Measurements from ENCODE around the gene SEPTIN2.
A peak's percentile ranks its signal among the peaks of the same experiment; 100 is the strongest.
"Not testable (repeated sequence)": the region's sequence is repeated elsewhere in the genome, so short reads cannot be mapped to it uniquely, and the experiment has no call there.

The SEPTIN2 gene

DNA sequence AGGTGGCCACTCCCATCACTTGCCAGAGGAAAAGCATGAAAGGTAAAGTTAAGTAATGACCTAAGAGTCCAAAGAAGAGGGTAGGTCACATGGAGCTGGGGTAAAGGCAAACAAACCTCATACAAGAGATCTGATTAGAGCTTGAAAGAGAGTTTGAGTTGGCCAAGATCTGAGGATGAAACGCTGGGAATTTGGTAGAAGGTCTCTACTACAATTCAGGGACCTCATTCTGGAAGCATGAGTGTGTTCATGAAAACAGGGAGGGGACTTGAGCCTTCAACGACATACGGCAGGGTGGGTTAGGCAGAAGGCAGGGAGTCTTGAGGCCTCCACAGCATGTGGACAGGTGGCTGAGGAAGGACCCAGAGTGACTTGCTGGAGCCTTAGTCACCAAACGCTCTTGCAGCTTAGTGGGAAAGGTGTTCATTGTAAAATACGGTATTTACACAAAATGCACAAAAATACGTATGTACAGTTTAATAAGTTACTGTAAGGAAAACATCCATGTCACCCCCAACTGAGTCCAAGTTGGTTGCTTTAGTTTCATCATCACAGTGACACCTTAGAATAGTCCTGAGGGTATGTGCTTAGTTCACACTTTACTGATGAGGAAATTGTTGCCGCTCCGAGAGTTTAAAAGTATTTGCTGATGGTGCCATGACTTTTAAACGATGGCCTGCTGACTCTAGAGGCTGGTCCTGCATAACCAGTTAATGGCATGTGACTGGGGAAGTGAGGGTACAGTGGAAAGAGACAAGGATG lies 35.3 kb downstream of the SEPTIN2 start:
- no peak for DNase-seq (ENCODE audit: low read depth in 2 of 2)

DNA sequence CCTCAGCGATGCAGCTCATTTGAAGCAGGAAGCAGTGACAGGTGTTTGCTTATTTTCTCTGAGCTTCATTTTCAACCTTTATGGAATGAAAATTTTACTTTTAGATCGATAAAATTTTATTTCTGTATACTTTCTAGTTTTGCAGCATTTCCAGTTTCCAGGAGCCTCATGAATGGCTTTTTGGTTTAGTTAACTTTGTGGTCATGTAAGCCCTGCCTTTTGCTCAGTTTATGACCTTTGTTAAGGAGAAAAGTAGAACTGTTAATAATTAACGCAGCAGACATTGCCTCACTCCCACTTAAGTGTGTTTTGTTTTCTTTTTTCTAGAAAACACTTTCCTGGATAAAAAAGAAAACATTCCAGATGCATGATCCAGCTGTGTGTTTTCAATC lies 35.9 kb downstream of the SEPTIN2 start:
- DNase-seq (ENCODE audit: low read depth in 2 of 2), result no peak

DNA sequence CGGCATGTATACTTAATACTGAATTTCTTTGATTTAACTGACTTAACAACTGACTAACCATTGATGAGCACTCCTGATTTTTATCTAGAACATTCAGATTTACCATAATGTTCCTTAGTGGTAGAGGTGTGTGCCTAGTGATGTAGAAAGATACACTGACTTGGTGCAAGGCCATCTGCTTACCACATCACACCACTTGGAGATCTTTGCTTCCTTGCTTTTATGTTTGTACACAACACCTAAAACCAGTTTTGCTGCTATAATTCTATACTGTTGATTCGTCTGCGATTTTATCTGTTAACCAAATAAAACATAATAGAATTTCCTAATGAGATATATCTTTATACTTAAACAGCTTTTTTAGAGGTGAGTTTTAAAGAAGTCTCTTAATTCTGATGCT lies 36.5 kb downstream of the SEPTIN2 start:
- no peak for DNase-seq (ENCODE audit: low read depth in 2 of 2)

DNA sequence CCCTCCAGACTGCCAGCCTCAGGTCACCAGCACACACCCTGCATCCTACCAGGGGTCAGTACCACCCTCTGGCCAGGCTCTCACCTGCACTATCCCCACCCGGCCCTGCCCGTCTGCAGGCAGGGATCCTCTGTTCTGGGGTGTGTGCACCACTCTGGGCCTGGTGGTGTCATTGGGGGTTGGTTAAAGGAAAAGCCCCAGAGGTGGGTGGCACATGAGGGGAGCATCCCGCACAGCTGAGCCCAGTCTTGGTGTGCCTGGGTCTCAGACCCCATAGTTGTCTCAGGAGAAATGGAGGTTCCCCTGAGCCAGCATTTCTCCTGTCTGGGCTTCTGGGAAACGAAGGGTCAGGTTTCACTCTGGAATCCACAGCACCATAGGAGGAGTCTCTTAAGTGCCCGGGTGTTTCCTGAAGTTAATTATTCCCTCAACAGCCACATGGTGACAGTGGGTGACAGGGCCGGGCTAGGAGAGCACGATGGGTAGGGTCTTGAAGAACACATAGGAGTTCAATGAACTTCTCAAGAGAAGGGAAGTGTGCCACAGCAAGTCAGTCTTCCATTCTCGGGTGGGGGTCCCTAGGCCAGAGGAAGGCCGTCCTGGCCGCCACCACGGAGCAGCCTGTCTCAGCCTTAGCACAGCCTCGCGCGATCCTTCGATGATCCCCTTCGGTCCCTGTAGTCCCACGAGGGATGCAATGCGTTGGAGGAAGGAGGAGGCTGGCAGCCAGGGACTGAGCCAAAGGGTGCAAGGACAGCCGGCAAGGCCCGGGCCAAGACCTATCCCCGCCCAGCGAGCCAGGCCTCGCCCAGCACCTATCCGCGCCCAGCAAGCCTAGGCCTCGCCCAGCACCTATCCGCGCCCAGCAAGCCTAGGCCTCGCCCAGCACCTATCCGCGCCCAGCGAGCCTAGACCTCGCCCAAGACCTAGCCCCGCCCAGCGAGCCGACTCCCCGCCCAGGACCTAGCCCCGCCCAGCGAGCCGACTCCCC lies 39.2 kb downstream of the SEPTIN2 start:
- peak; percentile 64 to 83 for DNase-seq (ENCODE audit: low read depth in 2 of 2)

DNA sequence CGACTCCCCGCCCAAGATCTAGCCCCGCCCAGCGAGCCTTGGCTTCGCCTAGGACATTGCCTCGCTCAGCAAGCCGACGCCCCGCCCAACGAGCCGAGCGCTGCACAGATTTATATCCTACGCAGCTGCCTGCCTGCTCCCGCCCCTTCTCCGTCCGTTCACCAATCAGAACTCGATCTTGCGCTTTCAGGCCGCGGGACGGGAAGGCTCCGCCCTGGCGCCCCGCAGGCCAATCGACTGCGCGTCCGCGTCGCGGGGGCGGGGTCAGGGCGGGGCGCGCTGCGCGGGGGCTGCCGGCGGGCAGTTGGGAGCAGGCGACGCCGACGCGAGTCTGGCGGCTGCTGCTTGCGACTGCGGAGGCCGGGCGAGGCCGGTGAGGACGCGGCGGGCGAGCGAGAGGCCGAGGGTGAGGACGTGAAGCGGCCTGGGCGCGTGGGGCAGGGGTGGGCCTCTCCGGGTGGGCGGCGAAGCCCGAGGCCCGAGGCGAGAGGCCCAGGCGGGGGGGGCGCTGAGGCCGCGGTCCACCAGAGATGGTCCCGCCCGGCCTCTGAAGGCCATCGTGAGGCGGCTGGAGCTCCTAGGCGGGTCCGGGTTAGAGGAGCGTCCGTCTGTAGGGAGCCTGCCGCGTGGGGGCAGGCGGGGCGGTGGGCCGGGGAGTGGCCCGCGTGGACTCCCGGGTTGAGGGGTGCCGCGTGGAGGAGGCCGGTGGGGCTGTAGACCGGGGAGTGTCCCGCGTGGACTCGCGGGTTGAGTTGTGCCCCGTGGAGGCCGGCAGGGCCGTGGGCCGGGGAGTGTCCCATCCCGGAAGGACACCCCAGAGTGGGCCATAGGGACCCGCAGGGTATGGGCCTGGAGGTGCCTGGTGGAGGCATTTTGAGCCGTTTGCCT lies 40.5 kb downstream of the SEPTIN2 start, which contains the start of gene FARP2:
Gene FARP2, plus strand, starts transcription at position 303 of the 888 bp plus-strand sequence. CDS start 16,823 bp downstream, outside the sequence.
- DNase-seq (ENCODE audit: low read depth in 2 of 2), result peak; percentile 95 to 98

DNA sequence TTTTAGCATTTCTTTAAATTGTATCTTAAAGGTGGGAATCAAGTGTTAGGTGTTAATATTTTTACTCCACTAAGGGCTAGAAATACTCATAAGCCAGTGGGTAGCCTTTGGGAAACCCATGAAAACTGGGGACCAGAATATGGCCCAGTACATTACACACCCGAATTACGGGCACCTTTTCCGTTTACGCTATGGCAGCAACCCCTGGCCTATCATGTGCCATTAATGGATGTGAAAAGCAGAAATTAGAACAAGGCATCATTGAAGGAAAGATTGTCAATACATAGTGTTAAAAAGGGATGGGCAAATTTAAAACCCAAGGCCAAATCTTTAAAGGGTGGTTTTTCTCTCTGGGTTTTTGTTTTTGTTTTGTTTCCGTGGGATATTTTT lies 41.1 kb downstream of the SEPTIN2 start:
- no peak for DNase-seq (ENCODE audit: low read depth in 2 of 2)

DNA sequence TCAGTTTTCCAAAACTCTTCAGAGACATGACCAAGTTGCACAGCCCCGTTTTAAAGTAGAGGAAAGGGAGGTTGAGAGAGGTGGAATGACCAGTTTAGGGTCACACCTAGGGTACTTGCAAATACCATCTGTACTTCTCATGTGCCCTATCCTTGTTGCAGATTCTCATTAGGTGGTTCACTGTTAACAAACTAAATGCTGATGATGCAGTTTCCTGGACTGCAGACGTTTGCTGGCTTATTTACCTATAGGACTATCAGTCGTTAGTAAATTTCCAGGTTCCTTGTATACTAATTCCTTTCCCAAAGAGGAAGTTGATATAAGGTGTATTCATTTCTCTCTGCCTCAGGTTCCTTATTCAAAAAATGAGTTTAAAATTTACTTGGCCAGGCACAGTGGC lies 41.8 kb downstream of the SEPTIN2 start:
- DNase-seq (ENCODE audit: low read depth in 2 of 2), result no peak

DNA sequence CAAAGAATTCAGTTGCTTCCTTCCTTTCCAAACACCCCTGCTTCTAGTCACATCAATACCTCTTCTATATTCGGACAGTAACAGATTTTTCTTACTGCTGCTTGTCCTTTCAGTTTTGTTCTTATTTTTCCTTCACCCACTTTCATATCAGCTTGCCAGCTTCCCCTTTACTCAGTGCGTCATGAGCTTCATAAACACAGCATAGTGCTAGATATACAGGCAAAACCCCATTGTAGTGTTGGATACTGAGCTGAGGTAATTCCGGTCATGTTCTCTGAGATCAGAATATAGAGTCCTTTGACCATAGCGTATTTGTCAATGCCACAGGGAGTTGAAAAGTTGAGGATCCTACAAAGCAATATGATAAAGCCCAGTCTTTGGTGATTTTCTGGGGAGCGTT lies 42.7 kb downstream of the SEPTIN2 start:
- DNase-seq (ENCODE audit: low read depth in 2 of 2), result no peak

DNA sequence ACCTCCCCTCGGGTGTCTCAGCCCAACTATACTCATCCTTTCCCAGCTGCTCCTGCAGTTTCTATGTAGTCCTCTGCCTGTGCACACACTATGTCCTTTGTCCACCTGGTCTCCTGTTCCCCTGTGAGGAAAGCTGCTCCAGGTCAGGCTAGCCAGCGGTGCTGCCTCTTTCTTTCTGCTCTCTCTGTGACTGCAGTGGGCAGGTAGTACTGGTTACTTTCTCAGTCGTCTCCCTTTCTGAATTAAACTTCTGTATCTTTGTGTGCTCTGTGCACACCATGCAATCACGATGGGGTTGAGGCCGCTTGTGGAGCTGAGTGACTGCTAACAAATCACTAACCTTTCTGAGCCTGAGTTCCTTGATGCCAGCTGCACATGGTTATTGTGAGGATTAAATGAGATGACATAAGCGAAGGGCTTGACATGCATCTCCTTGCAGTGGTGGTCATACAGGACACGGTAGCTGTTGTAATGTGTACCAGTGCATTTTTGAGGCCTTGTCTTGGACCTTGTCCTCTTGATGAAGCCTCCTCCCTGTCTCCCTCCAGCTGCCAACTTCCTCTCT lies 43.8 kb downstream of the SEPTIN2 start:
- DNase-seq (ENCODE audit: low read depth in 2 of 2), result no peak

DNA sequence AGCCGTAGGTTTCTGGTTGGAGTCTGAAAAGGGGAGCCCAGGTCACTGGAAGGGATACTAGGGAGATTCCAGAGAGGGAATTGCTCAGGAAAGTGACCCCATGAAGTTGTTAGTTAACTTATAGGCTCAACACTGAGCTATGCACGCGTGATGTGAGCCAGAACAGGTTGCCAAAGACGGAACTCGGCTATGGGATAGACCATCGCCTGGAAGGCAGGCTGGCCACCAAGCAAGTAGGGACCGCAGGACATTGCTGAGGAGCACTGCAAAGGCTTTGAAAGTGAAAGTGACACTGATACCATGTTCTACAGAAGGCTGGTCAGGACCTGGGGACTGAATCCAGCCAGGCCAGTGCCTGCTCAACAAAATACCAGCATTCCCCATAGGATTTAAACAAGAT lies 47.7 kb downstream of the SEPTIN2 start:
- DNase-seq (ENCODE audit: low read depth in 2 of 2), result no peak

DNA sequence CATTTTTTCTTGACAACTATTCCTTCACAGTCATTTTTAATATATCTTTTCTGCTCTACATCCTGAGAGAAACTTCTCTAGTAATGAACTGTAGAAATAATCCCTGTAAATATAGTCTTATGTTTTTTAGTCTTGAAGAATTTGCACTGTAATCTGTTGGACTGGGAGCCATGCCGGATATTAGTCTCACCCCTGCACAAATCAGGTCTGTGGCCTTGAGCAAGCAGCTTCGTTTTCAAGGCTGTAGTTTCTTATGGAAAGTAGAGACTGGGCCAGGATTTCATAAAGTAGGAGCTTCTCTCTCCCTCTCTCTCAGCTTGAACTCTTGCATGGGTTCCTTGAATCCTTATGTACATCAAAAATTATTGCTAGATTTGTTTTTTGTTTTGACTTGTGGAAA lies 49.1 kb downstream of the SEPTIN2 start:
- no peak for DNase-seq (ENCODE audit: low read depth in 2 of 2)

DNA sequence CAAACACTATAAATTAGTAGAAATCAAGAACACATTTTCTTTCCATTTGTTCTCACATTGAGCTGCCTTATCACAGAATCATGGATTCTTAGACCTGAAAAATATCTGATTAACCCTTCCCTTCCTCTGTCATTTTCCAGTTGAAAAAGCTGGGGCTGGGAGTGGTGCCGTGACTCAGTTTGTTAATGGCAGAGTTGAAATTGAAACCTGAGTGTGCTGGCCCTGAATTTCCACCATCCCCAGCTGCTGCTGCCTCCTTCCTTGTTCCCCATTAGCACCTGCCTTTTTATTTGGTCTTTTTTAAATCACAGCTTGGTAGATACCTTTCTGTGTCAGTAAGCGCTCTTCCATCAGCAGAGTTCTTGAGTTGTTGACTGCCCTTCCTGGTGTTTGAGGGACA lies 51.0 kb downstream of the SEPTIN2 start:
- no peak for DNase-seq (ENCODE audit: low read depth in 2 of 2)

DNA sequence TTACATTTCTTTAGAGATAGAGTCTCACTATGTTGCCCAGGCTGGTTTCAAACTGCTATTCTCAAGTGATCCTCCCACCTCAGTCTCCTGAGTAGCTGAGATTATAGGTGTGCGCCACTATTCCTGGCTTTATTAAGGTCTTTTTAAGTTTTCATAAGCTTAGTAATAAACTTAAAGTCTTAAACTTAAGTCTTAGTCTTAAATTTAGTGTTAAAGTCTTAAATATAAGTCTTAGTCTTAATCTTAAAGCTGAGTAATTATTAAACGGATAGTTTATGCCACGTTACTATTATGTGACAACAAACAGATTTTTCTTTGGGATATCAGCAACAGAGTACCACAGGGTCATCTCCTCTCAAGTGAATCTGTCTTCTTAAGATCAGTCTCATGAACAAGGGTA lies 52.9 kb downstream of the SEPTIN2 start:
- DNase-seq (ENCODE audit: low read depth in 2 of 2), result no peak

DNA sequence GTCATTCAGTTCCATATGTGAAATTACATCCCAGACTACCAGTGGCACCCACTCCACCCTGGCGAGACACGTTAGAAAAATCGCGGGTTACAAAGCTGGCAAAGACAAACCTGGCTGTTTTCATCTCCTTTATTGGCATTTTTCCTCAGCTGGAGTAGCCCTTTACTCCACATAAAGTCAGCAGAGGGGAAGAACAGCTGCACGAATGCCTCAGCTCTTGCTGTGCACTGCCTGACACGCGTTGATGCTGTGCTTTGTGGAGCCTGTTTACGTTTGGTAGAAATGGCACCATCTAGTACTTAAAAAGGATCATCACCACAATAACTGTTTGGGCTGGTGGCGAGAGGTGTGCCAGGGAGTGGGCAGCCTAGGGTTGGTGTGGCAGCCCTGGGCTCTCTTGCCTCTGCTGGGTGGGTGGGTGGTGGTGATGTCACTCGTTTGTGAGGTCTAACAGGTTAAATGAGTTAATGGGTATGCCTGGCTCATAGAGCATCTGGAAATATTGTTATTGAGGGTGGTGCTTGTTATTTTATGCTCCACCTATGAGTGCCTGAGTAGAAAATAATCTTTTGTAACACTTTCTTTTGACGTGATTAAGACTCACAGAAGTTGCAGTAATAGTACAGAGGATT lies 56.8 kb downstream of the SEPTIN2 start:
- DNase-seq (ENCODE audit: low read depth in 2 of 2), result no peak

DNA sequence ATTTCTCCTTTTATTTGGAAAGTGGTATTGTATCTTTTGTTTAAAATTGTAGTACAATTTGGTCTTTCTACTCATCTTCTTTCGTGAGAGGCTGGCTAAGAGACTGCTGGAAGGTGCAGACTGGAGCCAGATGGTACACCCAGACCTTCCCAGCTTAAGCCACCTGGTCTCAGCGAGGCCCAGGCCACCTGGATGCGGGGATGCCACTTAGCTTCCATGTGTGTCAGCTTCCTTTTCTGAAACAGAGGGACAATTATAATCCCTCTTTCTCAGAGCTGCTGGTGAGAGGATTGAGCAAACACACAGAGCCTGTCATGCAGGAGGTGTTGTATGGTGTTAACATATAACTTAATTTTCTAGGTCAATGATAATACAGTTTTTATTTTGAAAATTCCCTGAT lies 57.7 kb downstream of the SEPTIN2 start:
- DNase-seq (ENCODE audit: low read depth in 2 of 2), result no peak

DNA sequence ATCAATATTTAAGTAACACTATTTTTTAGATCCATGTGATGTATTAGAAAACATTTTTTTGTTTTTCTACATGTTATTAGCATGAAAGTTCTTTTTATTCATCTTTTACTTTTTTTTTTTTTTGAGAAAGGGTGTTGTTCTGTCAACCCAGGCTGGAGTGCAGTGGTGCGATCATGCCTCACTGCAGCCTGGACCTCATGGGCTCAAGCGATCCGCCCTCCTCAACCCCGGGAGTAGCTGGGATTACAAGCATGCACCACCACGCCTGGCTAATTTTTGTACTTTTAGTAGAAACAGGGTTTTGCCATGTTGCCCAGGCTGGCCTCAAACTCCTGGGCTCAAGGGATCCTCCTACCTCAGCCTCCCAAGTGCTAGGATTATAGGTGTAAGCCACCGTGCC lies 58.2 kb downstream of the SEPTIN2 start:
- DNase-seq (ENCODE audit: low read depth in 2 of 2), result not testable (repeated sequence)

DNA sequence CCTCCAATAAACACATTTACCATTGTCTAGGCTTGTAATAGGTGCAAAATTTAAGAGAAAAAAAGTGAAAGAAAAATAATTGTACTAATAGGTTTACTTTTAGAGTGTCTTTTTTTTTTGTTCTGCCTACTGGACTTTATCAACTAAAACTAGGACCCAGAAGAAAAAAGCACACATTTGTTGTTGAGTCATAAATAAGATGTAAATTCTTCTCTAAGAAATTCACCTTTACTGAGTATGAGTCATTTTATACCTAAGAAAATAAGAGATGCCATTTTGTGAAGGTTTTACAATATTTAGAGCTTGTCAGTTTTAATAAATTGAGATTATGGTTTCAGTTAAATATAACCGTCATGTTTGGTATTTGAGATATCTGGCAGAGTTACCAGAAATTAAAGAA lies 59.6 kb downstream of the SEPTIN2 start:
- DNase-seq (ENCODE audit: low read depth in 2 of 2), result no peak

DNA sequence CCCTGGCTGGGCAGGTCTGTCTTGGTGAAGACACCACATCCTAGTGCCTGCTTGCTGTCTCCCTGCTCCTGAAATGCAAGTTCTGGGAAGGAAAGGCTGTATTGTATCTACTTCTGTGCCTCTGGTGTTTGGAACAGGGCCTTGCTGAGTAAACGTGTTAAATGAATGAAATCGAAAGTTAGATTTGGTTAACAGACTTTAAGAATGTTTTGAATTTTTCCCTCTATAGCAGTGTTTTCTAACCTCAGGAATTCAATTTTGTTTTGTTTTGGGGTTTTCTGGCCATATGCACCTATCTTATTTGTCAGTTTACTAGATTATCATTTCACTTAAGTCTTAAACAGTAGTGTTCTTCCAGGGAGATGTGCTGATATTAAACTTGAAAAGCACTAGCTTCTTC lies 61.1 kb downstream of the SEPTIN2 start:
- no peak for DNase-seq (ENCODE audit: low read depth in 2 of 2)

DNA sequence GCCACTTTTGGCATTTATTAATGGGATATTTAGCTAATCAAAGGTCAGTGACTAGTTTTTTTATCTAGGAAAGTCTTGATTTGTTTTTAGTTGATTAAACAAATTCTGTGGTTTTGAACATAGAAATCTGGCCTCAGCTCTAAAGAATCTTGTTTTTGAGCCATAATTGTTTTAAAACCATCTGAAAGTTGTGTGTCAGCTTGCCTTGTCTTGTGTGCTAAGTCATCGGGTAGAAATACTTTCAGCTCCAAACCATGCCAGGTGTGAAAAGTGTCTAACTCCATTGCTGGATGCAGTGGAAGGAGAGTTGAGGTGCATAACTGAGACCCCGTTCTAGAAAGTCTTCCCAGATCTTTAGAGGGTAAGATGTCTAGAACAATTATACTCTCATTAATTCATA lies 63.1 kb downstream of the SEPTIN2 start:
- DNase-seq (ENCODE audit: low read depth in 2 of 2), result no peak

DNA sequence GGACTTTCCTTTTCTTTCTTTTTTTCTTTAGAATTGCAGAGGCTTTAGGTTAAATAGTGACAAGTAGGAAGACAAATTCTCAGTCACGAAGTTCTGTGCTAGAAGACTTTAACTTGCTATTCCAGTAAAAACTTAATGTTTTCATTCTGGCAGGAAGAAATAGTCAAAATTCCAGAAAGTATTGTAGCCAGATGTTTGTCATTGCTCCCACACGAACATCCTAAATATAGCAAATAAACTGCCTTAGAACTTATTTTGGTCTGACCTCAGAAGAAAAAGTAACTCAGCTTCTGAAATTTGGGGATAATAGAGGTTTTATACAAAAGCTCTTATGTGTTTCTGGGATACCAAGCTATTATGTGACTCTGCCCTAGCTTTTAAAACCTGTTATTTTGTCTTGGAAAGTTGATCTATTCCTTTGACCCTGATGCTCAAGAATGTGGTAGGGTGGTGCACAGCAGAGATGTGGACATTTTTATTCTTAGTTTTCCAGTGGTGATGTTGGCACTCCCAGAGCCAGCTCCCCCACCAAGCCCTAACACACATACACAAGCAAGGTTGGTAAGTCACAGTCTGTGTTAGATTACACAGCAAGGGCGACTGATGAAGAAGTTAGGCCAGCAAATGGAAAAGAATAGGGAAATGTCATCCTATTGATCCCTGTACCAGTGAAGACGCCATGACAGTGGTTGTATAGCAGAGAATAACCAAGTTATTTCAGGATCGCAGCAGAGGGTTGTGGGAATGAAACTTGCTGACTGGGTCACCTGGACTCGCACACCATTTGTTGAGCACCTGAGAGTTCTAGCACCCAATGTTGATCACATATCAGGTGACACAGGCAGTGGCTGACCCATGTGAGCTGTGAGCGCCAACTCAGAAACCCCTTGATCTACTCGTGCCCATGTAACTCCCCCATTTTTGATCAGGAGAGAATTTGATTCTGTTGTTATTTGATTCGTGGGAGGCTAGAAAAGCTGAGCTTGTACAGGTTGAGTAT lies 64.1 kb downstream of the SEPTIN2 start:
- no peak for DNase-seq (ENCODE audit: low read depth in 2 of 2)

All from stimulated activated CD4-positive, alpha-beta T cell treated with anti-CD3 and anti-CD28 coated beads, Interleukin-15, amount 100 ng/mL, for 48 hours (primary cell).